ENCODE results near the gene EVX2.
A peak's percentile ranks its signal among the peaks of the same experiment; 100 is the strongest.

The EVX2 gene

DNA sequence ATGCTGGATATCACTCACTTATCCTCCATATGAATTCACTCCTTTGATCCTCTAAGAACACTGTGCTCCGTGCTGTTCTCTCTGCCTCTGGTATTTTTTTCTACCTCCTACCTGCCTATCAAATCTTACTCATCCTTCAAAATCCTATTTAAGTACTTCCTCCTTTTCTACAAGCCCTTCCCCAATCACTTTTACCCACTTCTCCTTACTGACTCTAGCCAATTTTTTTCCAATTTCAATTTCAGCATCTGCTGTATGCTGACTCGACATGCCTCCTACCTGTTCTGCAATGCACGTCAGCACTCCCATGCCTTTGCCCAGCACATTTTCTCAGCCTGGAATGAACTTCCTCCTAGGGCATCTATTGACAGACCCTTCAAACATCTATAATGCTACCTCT lies 44.4 kb downstream of the EVX2 start:
- peak in 1 of 2 donors; percentile 14 for DNase-seq

- no peak for DNase-seq
Measured at GRCh38 chr2:176038694-176039093, 45.1 kb downstream of the EVX2 start.

- no peak for DNase-seq
Measured at GRCh38 chr2:176035013-176035691, 48.6 kb downstream of the EVX2 start.

DNA sequence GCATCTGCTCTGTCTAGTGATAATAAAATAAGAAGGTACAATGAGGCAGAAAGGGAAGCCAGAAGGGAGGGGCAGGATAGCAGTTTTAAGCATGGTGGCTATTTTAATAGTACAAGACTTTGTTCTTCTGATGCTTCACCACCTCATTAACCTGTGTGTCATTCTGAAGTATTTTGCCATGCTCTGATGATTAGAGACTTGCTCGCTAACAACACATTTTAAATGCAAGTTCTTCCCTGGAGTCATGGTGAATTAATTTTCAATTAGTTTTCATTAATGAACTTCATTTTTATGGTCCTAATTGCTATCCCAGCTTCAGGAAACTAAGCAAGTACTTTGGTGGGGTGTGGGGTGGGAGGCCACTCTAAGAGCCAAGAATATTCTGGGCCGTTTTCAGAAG lies 56.0 kb downstream of the EVX2 start:
- DNase-seq = no peak

Measured in bone marrow (tissue), 2 donors.